ENCODE data around the gene MARVELD1.
"Not testable (repeated sequence)": the region's sequence is repeated elsewhere in the genome, so short reads cannot be mapped to it uniquely, and the experiment has no call there.

The MARVELD1 gene

GRCh38 chr10:97698072-97698655 lies 15.4 kb upstream of the MARVELD1 start:
- DNase-seq: not testable (repeated sequence)

- DNase-seq: no peak
Measured at GRCh38 chr10:97701438-97702069, 12.0 kb upstream of the MARVELD1 start.

GRCh38 chr10:97703398-97704067 lies 10.0 kb upstream of the MARVELD1 start:
- DNase-seq: no peak

GRCh38 chr10:97704341-97704740 lies 9.2 kb upstream of the MARVELD1 start:
- no peak for DNase-seq

- DNase-seq: no peak
Measured at GRCh38 chr10:97705006-97705670, 8.4 kb upstream of the MARVELD1 start.

- no peak for DNase-seq
Measured at GRCh38 chr10:97707134-97707861, 6.2 kb upstream of the MARVELD1 start.

GRCh38 chr10:97708167-97708566 lies 5.4 kb upstream of the MARVELD1 start:
- no peak for DNase-seq

GRCh38 chr10:97708976-97709946 lies 4.3 kb upstream of the MARVELD1 start:
- DNase-seq: no peak

GRCh38 chr10:97711640-97712572 lies 1.6 kb upstream of the MARVELD1 start:
- DNase-seq: no peak

- DNase-seq: no peak
Measured at GRCh38 chr10:97713826-97714400, 383 bp downstream of the MARVELD1 start.

GRCh38 chr10:97714401-97715258 lies 1.1 kb downstream of the MARVELD1 start:
- DNase-seq: no peak

GRCh38 chr10:97715259-97715874 lies 1.8 kb downstream of the MARVELD1 start:
- DNase-seq: no peak

- no peak for DNase-seq
Measured at GRCh38 chr10:97717627-97718026, 4.1 kb downstream of the MARVELD1 start.

GRCh38 chr10:97718178-97718577 lies 4.6 kb downstream of the MARVELD1 start:
- DNase-seq: no peak

GRCh38 chr10:97718659-97719142 lies 5.2 kb downstream of the MARVELD1 start:
- DNase-seq: no peak

GRCh38 chr10:97719602-97720001 lies 6.1 kb downstream of the MARVELD1 start:
- no peak for DNase-seq

GRCh38 chr10:97721871-97722780 lies 8.6 kb downstream of the MARVELD1 start:
- DNase-seq: no peak

GRCh38 chr10:97723001-97723400 lies 9.5 kb downstream of the MARVELD1 start:
- no peak for DNase-seq

Data from NCI-H2081 treated with DMSO at 0.1 percent for 48 hours (cell line).